ENCODE results near the gene POLN. TPM values are rescaled to one million over a fixed set of nuclear protein-coding genes. Genes with fewer than 3 reads are reported as not detected.

Gene POLN
- polyA plus RNA-seq, 1 donor (not counting 4 experiments of a cell fraction or from before 2014, with no cell fraction given): 1.3 TPM

DNA sequence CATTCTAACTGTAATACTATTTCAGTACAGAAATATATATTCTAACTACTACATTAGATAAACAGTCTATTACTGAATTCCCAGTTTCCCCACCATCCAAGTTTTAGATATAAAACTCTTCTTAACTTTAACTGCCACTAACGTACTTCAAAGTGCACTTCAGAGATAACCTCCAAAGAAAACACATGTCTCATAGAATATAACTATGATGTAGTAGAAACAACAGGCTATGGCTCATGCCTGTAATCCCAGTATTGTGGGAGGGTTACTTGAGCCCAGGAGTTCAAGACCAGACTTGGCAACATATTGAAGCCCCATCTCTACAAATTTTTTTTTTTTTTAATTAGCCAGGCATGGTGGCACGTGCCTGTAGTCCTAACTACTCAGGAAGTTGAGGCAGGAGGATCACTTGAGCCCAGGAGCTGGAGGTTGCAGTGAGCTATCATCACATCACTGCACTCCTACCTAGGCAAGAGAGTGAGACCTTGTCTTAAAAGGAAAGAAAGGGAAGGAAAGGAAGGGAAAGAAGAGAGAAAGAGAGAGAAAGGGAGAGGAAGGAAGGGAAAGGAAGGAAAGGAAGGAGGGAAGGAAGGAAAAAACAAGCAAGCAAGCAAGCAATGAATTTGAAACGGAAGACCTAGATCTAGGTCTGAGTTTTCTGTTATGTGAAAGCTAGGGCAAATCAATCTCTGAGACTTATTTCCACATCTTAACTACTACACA, 4.8 kb downstream of the POLN start:
- H3K9me3 ChIP-seq (ENCODE audit: control insufficient read depth, low read depth, low read length): no peaks in the 10 kb centered on the region
- no peaks in the 10 kb centered on the region for H3K27me3 ChIP-seq (ENCODE audit: control insufficient read depth, extremely low read depth, insufficient read depth, low read length)
- dilution Hi-C loops (cut with MboI; ENCODE audit: extremely low pct_ligation_motif_present, low sequenced_read_pairs): no loop called here
- H3K9me1 ChIP-seq (ENCODE audit: control insufficient read depth, extremely low read depth, insufficient read depth, low read length): no peaks in the 10 kb centered on the region
- no peak overlapping the region for H3K9ac ChIP-seq (ENCODE audit: control insufficient read depth, extremely low read depth, insufficient read depth, low read length)
- H4K20me1 ChIP-seq (ENCODE audit: control insufficient read depth, extremely low read depth, insufficient read depth, low read length): peaks cover 3% of the 10 kb centered on the region
- peaks cover 20% of the 10 kb centered on the region for H3K4me1 ChIP-seq (ENCODE audit: control insufficient read depth, extremely low read depth, insufficient read depth, low read length)
- H3K4me3 ChIP-seq (ENCODE audit: control insufficient read depth in 2 of 3, extremely low read depth in 1 of 3, insufficient read depth in 2 of 3, low read depth in 1 of 3, low read length in 3 of 3): no peak overlapping the region
- peaks cover 3 to 8% of the 10 kb centered on the region in 2 experiments for H3K36me3 ChIP-seq (ENCODE audit: control insufficient read depth in 2 of 2, extremely low read depth in 1 of 2, insufficient read depth in 2 of 2, low read length in 2 of 2)
- H2AFZ ChIP-seq (ENCODE audit: control insufficient read depth, low read length): no peak overlapping the region
- FAIRE-seq (no peak), DNase-seq (ENCODE audit: low read depth, low spot score) (no peak)
- H3K79me2 ChIP-seq (ENCODE audit: control insufficient read depth, insufficient read depth, low read length): peaks cover 36% of the 10 kb centered on the region
- no peak overlapping the region for H3K4me2 ChIP-seq (ENCODE audit: control insufficient read depth, extremely low read depth, insufficient read depth, low read depth, low read length)
- no peak overlapping the region for H3K27ac ChIP-seq (ENCODE audit: control insufficient read depth, insufficient read depth, low read length)
- TF ChIP-seq CTCF (optimal IDR thresholded peaks at IDR 0.05 in 1 of 3, IDR thresholded peaks at IDR 0.05 in 1 of 3, conservative IDR thresholded peaks at IDR 0.05 in 1 of 3; ENCODE audit: extremely low read depth in 1 of 3, insufficient read depth in 2 of 3, low read length in 3 of 3): no peak
- no peak for TF ChIP-seq EZH2 (IDR thresholded peaks at IDR 0.05; ENCODE audit: low read length)

- no peaks in the 10 kb centered on the region for H3K4me1 ChIP-seq (ENCODE audit: control insufficient read depth, extremely low read depth, insufficient read depth, low read length)
- H3K27ac ChIP-seq (ENCODE audit: control insufficient read depth, insufficient read depth, low read length): no peak overlapping the region
- FAIRE-seq (no peak), DNase-seq (ENCODE audit: low read depth, low spot score) (no peak)
- no peaks in the 10 kb centered on the region for H3K27me3 ChIP-seq (ENCODE audit: control insufficient read depth, extremely low read depth, insufficient read depth, low read length)
- no peak overlapping the region for H3K4me3 ChIP-seq (ENCODE audit: control insufficient read depth in 2 of 3, extremely low read depth in 1 of 3, insufficient read depth in 2 of 3, low read depth in 1 of 3, low read length in 3 of 3)
- H3K36me3 ChIP-seq (ENCODE audit: control insufficient read depth in 2 of 2, extremely low read depth in 1 of 2, insufficient read depth in 2 of 2, low read length in 2 of 2): peaks cover 3 to 10% of the 10 kb centered on the region in 2 experiments
- no peak overlapping the region for H2AFZ ChIP-seq (ENCODE audit: control insufficient read depth, low read length)
- dilution Hi-C loops (cut with MboI; ENCODE audit: extremely low pct_ligation_motif_present, low sequenced_read_pairs): no loop called here
- H3K79me2 ChIP-seq (ENCODE audit: control insufficient read depth, insufficient read depth, low read length): no peaks in the 10 kb centered on the region
- H3K9me1 ChIP-seq (ENCODE audit: control insufficient read depth, extremely low read depth, insufficient read depth, low read length): no peaks in the 10 kb centered on the region
- peaks cover 3% of the 10 kb centered on the region for H4K20me1 ChIP-seq (ENCODE audit: control insufficient read depth, extremely low read depth, insufficient read depth, low read length)
- H3K4me2 ChIP-seq (ENCODE audit: control insufficient read depth, extremely low read depth, insufficient read depth, low read depth, low read length): no peak overlapping the region
- no peaks in the 10 kb centered on the region for H3K9me3 ChIP-seq (ENCODE audit: control insufficient read depth, low read depth, low read length)
- TF ChIP-seq CTCF (optimal IDR thresholded peaks at IDR 0.05 in 1 of 3, IDR thresholded peaks at IDR 0.05 in 1 of 3, conservative IDR thresholded peaks at IDR 0.05 in 1 of 3; ENCODE audit: extremely low read depth in 1 of 3, insufficient read depth in 2 of 3, low read length in 3 of 3) (no peak), EZH2 (IDR thresholded peaks at IDR 0.05; ENCODE audit: low read length) (no peak)
- H3K9ac ChIP-seq (ENCODE audit: control insufficient read depth, extremely low read depth, insufficient read depth, low read length): no peak overlapping the region
These were observed 10.8 kb downstream of the POLN start for GRCh38 chr4:2231082-2231481.

Measured in keratinocyte (primary cell).